ENCODE data around the gene RPS2.
"Not testable (repeated sequence)": the region's sequence is repeated elsewhere in the genome, so short reads cannot be mapped to it uniquely, and the experiment has no call there.

GRCh38 chr16:1939833-1940232 lies 24.8 kb downstream of the RPS2 start:
- TF ChIP-seq CTCF (IDR thresholded peaks at IDR 0.05); ZFX (IDR thresholded peaks at IDR 0.05; ENCODE audit: borderline replicate concordance): not testable (repeated sequence)
